Measurements from ENCODE around the gene CPED1.

GRCh38 chr7:120990468-120991118 is 2.1 kb downstream of the CPED1 start:
- TF ChIP-seq CTCF (IDR thresholded peaks at IDR 0.05) (no peak), POLR2A (IDR thresholded peaks at IDR 0.05) (no peak)
